ENCODE measurements around the gene MED16.

Gene MED16, protein sequence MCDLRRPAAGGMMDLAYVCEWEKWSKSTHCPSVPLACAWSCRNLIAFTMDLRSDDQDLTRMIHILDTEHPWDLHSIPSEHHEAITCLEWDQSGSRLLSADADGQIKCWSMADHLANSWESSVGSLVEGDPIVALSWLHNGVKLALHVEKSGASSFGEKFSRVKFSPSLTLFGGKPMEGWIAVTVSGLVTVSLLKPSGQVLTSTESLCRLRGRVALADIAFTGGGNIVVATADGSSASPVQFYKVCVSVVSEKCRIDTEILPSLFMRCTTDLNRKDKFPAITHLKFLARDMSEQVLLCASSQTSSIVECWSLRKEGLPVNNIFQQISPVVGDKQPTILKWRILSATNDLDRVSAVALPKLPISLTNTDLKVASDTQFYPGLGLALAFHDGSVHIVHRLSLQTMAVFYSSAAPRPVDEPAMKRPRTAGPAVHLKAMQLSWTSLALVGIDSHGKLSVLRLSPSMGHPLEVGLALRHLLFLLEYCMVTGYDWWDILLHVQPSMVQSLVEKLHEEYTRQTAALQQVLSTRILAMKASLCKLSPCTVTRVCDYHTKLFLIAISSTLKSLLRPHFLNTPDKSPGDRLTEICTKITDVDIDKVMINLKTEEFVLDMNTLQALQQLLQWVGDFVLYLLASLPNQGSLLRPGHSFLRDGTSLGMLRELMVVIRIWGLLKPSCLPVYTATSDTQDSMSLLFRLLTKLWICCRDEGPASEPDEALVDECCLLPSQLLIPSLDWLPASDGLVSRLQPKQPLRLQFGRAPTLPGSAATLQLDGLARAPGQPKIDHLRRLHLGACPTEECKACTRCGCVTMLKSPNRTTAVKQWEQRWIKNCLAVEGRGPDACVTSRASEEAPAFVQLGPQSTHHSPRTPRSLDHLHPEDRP

DNA sequence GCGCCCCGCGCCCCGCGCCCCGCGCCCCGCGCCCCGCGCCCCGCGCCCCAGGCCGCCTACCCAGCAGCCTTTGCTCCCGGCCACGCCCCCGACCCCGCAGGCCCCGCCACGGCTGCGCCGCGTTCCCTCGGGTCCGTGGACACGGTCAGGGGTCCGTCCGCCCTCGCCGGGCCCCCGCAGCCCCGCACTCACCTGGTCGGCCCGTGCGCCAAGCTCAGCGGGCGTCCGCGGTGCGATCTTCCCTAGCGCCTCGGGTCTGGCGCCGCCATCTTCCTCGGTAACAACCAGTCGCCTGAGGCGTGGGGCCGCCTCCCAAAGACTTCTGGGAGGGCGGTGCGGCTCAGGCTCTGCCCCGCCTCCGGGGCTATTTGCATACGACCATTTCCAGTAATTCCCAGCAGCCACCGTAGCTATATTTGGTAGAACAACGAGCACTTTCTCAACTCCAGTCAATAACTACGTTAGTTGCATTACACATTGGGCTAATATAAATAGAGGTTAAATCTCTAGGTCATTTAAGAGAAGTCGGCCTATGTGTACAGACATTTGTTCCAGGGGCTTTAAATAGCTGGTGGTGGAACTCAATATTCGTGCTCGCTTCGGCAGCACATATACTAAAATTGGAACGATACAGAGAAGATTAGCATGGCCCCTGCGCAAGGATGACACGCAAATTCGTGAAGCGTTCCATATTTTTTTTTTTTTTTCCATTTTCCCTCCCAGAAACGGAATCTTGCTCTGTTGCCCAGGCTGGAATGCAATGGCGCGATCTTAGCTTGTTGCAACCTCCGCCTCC, at the start of gene MED16, which contains the start of gene RNU6-9:
TSS of gene MED16 (minus strand) at position 294 of the 796 bp plus-strand sequence. CDS start 2,056 bp downstream, outside the sequence.
TSS of gene RNU6-9 (plus strand) at position 591 of the 796 bp plus-strand sequence.
- Histone ChIP-seq H3K9me2 (replicated peaks; ENCODE audit: insufficient read depth, low read length) (no peaks in the 10 kb centered on the region), H3K9me3 (ENCODE audit: insufficient read depth, low read length) (no peaks in the 10 kb centered on the region), H2AFZ (ENCODE audit: low read depth, low read length, severe bottlenecking) (peak within 1 kb of the TSS; percentile 88), H3K4me2 (ENCODE audit: low read depth, low read length, poor library complexity, severe bottlenecking) (peak within 1 kb of the TSS; percentile 96), H4K20me1 (ENCODE audit: low read depth, low read length) (no peaks in the 10 kb centered on the region), H3K27me3 (ENCODE audit: low read length) (no peaks in the 10 kb centered on the region), H3K79me2 (ENCODE audit: insufficient read depth, low read length) (peaks cover 5% of the 10 kb centered on the region; the same call in 1 of the 2 replicates), H3K27ac (ENCODE audit: low read depth, low read length) (peak within 1 kb of the TSS; percentile 75), H3K4me3 (ENCODE audit: insufficient read depth, low read length, poor library complexity, severe bottlenecking) (peak within 1 kb of the TSS; percentile 93), H3K36me3 (ENCODE audit: low read length) (no peaks in the 10 kb centered on the region), H3F3A (ENCODE audit: insufficient read depth) (peaks cover 7% of the 10 kb centered on the region; the same call in 1 of the 2 replicates), H3K9ac (ENCODE audit: low read length) (peak within 1 kb of the TSS; percentile 77)
- no peak for TF ChIP-seq EZH2phosphoT487 (conservative IDR thresholded peaks at IDR 0.05; ENCODE audit: low read length)
- TF ChIP-seq, protein P1, sequence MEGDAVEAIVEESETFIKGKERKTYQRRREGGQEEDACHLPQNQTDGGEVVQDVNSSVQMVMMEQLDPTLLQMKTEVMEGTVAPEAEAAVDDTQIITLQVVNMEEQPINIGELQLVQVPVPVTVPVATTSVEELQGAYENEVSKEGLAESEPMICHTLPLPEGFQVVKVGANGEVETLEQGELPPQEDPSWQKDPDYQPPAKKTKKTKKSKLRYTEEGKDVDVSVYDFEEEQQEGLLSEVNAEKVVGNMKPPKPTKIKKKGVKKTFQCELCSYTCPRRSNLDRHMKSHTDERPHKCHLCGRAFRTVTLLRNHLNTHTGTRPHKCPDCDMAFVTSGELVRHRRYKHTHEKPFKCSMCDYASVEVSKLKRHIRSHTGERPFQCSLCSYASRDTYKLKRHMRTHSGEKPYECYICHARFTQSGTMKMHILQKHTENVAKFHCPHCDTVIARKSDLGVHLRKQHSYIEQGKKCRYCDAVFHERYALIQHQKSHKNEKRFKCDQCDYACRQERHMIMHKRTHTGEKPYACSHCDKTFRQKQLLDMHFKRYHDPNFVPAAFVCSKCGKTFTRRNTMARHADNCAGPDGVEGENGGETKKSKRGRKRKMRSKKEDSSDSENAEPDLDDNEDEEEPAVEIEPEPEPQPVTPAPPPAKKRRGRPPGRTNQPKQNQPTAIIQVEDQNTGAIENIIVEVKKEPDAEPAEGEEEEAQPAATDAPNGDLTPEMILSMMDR (IDR thresholded peaks at IDR 0.05; ENCODE audit: insufficient read depth, low read length, poor library complexity, severe bottlenecking) = no peak

DNA sequence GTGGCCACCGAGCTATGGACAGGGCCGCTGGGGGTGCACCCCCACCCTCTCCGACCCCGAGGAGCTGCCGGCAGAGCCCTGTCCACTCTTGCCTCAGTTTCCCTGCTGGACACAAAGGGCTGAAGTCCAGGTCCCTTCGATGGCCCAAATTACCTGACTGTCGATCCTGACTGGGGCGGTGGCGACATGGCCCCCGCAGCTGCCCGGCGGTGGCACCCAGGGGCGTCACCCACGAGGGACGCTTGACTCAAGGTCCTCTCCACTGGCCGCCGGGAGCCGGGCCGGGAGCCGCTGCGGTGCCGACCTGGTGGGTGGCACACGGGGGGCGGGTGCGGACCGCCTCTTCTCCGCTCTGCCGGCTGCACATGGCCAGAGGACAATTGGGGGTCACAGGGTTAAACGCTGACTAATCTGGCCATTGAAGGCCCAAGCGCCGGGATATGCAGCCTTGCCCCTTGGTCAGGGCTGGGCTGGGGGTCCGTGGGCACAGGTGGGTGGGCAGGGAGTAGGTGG, 49.2 kb upstream of the MED16 start:
- no peaks in the 10 kb centered on the region for H3K9me3 ChIP-seq (ENCODE audit: insufficient read depth, low read length)
- no peaks in the 10 kb centered on the region for H3K9me2 ChIP-seq (replicated peaks; ENCODE audit: insufficient read depth, low read length)
- H3K79me2 ChIP-seq (ENCODE audit: insufficient read depth, low read length) = no peaks in the 10 kb centered on the region
- H4K20me1 ChIP-seq (ENCODE audit: low read depth, low read length) = no peaks in the 10 kb centered on the region
- no peak overlapping the region for H3K4me2 ChIP-seq (ENCODE audit: low read depth, low read length, poor library complexity, severe bottlenecking)
- TF ChIP-seq, protein P1 (IDR thresholded peaks at IDR 0.05; ENCODE audit: insufficient read depth, low read length, poor library complexity, severe bottlenecking) = no peak
- no peak for TF ChIP-seq EZH2phosphoT487 (conservative IDR thresholded peaks at IDR 0.05; ENCODE audit: low read length)
- no peak overlapping the region for H2AFZ ChIP-seq (ENCODE audit: low read depth, low read length, severe bottlenecking)
- H3K9ac ChIP-seq (ENCODE audit: low read length) = no peak overlapping the region
- H3K27ac ChIP-seq (ENCODE audit: low read depth, low read length) = no peak overlapping the region
- H3K36me3 ChIP-seq (ENCODE audit: low read length) = no peaks in the 10 kb centered on the region
- no peaks in the 10 kb centered on the region for H3F3A ChIP-seq (ENCODE audit: insufficient read depth)
- H3K27me3 ChIP-seq (ENCODE audit: low read length) = no peaks in the 10 kb centered on the region
- H3K4me3 ChIP-seq (ENCODE audit: insufficient read depth, low read length, poor library complexity, severe bottlenecking) = no peak overlapping the region
